MCF 10A (cell line): Measurements from ENCODE around the gene GCNT1. TPM values are rescaled to one million over a fixed set of nuclear protein-coding genes. Genes with fewer than 3 reads are reported as not detected.
"Not testable (repeated sequence)": the region's sequence is repeated elsewhere in the genome, so short reads cannot be mapped to it uniquely, and the experiment has no call there.

Experiments
- BruUV-seq: library from RNA; stranded (reverse); fragments of 400-500 nt; replicated peaks from 2 replicates; lab custom pipeline; 2021; lab: Mats Ljungman, UMichigan
- CTCF ChIA-PET: fragments of 300-600 bp; sonication (Branson Sonifier 250); formaldehyde crosslinking; extraction: SDS; loops from one replicate; lab custom pipeline; 2021; ENCODE audit warnings: antibody characterized with exemption, inconsistent platforms; lab: Yijun Ruan, JAX
- POLR2A ChIA-PET: fragments of 300-600, 350-650 bp; sonication (Branson Sonifier 250); formaldehyde crosslinking; extraction: SDS; loops from one replicate; lab custom pipeline; 2020; ENCODE audit warnings: antibody characterized with exemption, inconsistent platforms; lab: Yijun Ruan, JAX
- DNase-seq: peaks from one replicate; pipeline ENCODE4 v3.0.0-alpha.2; 2018; ENCODE audit not compliant: unreplicated experiment
- H3K27ac Mint-ChIP-seq: one replicate; pipeline ENCODE4 v1.8.0; 2022; ENCODE audit warnings: mild to moderate bottlenecking, low read depth, mixed read lengths; ENCODE audit not compliant: unreplicated experiment
- H3K27me3 Mint-ChIP-seq: one replicate; pipeline ENCODE4 v1.8.0; 2022; ENCODE audit warnings: mixed read lengths; ENCODE audit not compliant: insufficient read depth, unreplicated experiment
- H3K36me3 Mint-ChIP-seq: one replicate; pipeline ENCODE4 v1.8.0; 2022; ENCODE audit warnings: mild to moderate bottlenecking, moderate library complexity, mixed read lengths; ENCODE audit not compliant: insufficient read depth, unreplicated experiment
- H3K4me1 Mint-ChIP-seq: one replicate; pipeline ENCODE4 v1.8.0; 2022; ENCODE audit warnings: mixed read lengths; ENCODE audit not compliant: insufficient read depth, unreplicated experiment
- H3K4me3 Mint-ChIP-seq: one replicate; pipeline ENCODE4 v1.8.0; 2022; ENCODE audit warnings: mild to moderate bottlenecking, moderate library complexity, mixed read lengths; ENCODE audit not compliant: unreplicated experiment
- H3K9me3 Mint-ChIP-seq: one replicate; pipeline ENCODE4 v1.8.0; 2022; ENCODE audit warnings: mixed read lengths; ENCODE audit not compliant: unreplicated experiment
- intact Hi-C: fragments of 100-400 bp; cut with micrococcal nuclease; formaldehyde crosslinking; loops from 2 replicates; pipeline ENCODE4 v1.14.1; 2022
- total RNA-seq: library from RNA; stranded (reverse); gene quantifications from 2 replicates; pipeline ENCODE4 v1.2.3, GENCODE V29; 2022
- TF ChIP-seq, protein P1 (sequence below): fragments of 200-600 bp; IDR thresholded peaks from one replicate; pipeline ENCODE4 v1.8.0; 2022; ENCODE audit warnings: antibody characterized with exemption, mild to moderate bottlenecking; ENCODE audit not compliant: unreplicated experiment

Gene GCNT1
- total RNA-seq, 1 experiment from 2014 or later, result 11.5 TPM

- H3K9me3 Mint-ChIP-seq, result no peaks in the 10 kb centered on the region
- no TSS peak for BruUV-seq
- no peaks in the 10 kb centered on the region for H3K4me1 Mint-ChIP-seq
- intact Hi-C loops, result no loop called here
- ChIA-PET POLR2A (interaction anchor here (0.6 kb wide), 1 partner anchor 33 kb away, joined by 3 read pairs; no protein-coding TSS in a partner anchor), CTCF (interaction anchor here (0.6 to 1.3 kb wide), 2 partner anchors 62 to 231 kb away, joined by 3 read pairs; no protein-coding TSS in a partner anchor)
- H3K27ac Mint-ChIP-seq, result no peak overlapping the region
- DNase-seq, result no peak
- no peak overlapping the region for H3K4me3 Mint-ChIP-seq
- no peaks in the 10 kb centered on the region for H3K27me3 Mint-ChIP-seq
- TF ChIP-seq, protein P1, sequence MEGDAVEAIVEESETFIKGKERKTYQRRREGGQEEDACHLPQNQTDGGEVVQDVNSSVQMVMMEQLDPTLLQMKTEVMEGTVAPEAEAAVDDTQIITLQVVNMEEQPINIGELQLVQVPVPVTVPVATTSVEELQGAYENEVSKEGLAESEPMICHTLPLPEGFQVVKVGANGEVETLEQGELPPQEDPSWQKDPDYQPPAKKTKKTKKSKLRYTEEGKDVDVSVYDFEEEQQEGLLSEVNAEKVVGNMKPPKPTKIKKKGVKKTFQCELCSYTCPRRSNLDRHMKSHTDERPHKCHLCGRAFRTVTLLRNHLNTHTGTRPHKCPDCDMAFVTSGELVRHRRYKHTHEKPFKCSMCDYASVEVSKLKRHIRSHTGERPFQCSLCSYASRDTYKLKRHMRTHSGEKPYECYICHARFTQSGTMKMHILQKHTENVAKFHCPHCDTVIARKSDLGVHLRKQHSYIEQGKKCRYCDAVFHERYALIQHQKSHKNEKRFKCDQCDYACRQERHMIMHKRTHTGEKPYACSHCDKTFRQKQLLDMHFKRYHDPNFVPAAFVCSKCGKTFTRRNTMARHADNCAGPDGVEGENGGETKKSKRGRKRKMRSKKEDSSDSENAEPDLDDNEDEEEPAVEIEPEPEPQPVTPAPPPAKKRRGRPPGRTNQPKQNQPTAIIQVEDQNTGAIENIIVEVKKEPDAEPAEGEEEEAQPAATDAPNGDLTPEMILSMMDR, result no peak
- H3K36me3 Mint-ChIP-seq, result no peaks in the 10 kb centered on the region
Measured at GRCh38 chr9:76426807-76427419, 32.1 kb upstream of the GCNT1 start.

- ChIA-PET CTCF (interaction anchor here (0.7 to 1.4 kb wide), 2 partner anchors 198 to 227 kb away, joined by 5 read pairs; no protein-coding TSS in a partner anchor), POLR2A (no interaction called here)
- DNase-seq, result no peak
- intact Hi-C loops, result no loop called here
- Mint-ChIP-seq H3K27me3 (no peaks in the 10 kb centered on the region), H3K27ac (no peak overlapping the region), H3K4me3 (no peak overlapping the region), H3K4me1 (no peaks in the 10 kb centered on the region), H3K36me3 (no peaks in the 10 kb centered on the region), H3K9me3 (no peaks in the 10 kb centered on the region)
- TF ChIP-seq, protein P1, result no peak
- BruUV-seq, result no TSS peak
Measured at GRCh38 chr9:76431601-76432000, 27.4 kb upstream of the GCNT1 start.

DNA sequence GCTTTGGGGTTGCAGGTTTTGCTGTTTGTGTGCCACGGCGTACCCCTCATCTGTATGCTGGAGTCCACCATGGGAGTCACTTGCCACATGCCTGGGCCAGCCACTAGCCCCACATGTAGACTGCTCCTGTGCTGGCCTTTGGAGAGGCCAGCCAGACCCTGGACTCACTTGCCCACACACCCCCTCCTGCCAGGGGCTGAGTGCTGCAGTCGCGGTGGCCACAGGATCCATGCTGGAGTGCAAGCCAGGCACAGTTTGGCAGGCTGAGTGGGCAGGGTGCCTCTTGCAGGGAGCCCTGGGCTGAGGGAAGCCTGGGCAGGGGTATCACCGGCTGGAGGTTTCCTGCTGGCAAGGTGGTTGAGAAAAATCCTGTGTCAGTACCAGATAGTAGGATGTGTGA lies 25.6 kb upstream of the GCNT1 start:
- ChIA-PET POLR2A (no interaction called here), CTCF (interaction anchor here (1.5 to 1.8 kb wide), 2 partner anchors 13 to 225 kb away, joined by 6 read pairs; no protein-coding TSS in a partner anchor)
- no peak overlapping the region for H3K4me3 Mint-ChIP-seq
- no peaks in the 10 kb centered on the region for H3K9me3 Mint-ChIP-seq
- H3K27me3 Mint-ChIP-seq, result no peaks in the 10 kb centered on the region
- intact Hi-C loops, result no loop called here
- TF ChIP-seq, protein P1, result no peak
- H3K4me1 Mint-ChIP-seq, result no peaks in the 10 kb centered on the region
- H3K36me3 Mint-ChIP-seq, result no peaks in the 10 kb centered on the region
- no peak overlapping the region for H3K27ac Mint-ChIP-seq
- DNase-seq, result no peak
- BruUV-seq, result no TSS peak

DNA sequence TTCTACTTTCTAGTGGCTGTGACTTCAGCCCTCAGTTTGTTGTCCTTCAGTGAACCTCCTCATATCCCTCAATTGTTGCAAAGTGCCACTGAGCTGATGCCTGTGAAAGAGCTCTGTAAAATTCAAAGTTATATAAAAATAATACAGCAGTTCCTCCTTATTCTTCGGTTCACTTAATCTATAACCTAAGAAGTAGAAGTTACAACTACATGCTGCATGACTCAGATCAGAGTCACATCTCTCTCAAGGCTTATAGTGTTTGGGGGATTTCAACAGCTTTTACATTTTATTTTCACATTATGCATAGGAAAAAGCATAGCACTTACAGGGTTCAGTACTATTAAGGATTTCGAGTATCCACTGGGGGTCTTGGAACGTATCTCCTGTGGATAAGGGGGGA lies 25.1 kb upstream of the GCNT1 start:
- intact Hi-C loops, result no loop called here
- DNase-seq, result peak; percentile 22
- Mint-ChIP-seq H3K36me3 (no peaks in the 10 kb centered on the region), H3K27me3 (no peaks in the 10 kb centered on the region), H3K4me1 (no peaks in the 10 kb centered on the region), H3K9me3 (no peaks in the 10 kb centered on the region), H3K27ac (no peak overlapping the region), H3K4me3 (no peak overlapping the region)
- TF ChIP-seq, protein P1, result no peak
- ChIA-PET POLR2A (no interaction called here), CTCF (interaction anchor here (0.6 to 1.8 kb wide), 3 partner anchors 13 to 224 kb away, joined by 4 to 6 read pairs (median 6); no protein-coding TSS in a partner anchor)
- BruUV-seq, result no TSS peak

- H3K9me3 Mint-ChIP-seq, H3K27me3 Mint-ChIP-seq, BruUV-seq, H3K4me3 Mint-ChIP-seq, intact Hi-C loops, POLR2A ChIA-PET, DNase-seq, H3K27ac Mint-ChIP-seq, H3K4me1 Mint-ChIP-seq, H3K36me3 Mint-ChIP-seq: not testable (repeated sequence)
- CTCF ChIA-PET, result interaction anchor here (0.6 to 1.8 kb wide), 3 partner anchors 14 to 223 kb away, joined by 3 to 6 read pairs (median 6); no protein-coding TSS in a partner anchor
Measured at GRCh38 chr9:76434897-76435296, 24.1 kb upstream of the GCNT1 start.

- H3K36me3 Mint-ChIP-seq, H3K27ac Mint-ChIP-seq, H3K4me3 Mint-ChIP-seq, DNase-seq, H3K27me3 Mint-ChIP-seq, H3K9me3 Mint-ChIP-seq, POLR2A ChIA-PET, H3K4me1 Mint-ChIP-seq, BruUV-seq, intact Hi-C loops: not testable (repeated sequence)
- CTCF ChIA-PET, result interaction anchor here (0.7 kb wide), 1 partner anchor 10 kb away, joined by 3 read pairs; no protein-coding TSS in a partner anchor
Measured at GRCh38 chr9:76437017-76437699, 21.8 kb upstream of the GCNT1 start.
